A673 (cell line): ENCODE results near the gene HOXB3. TPM values are rescaled to one million over a fixed set of nuclear protein-coding genes. Genes with fewer than 3 reads are reported as not detected.
"Not testable (repeated sequence)": the region's sequence is repeated elsewhere in the genome, so short reads cannot be mapped to it uniquely, and the experiment has no call there.

Experiments used
- BruUV-seq: library from RNA; stranded (reverse); fragments of 400-500 nt; replicated peaks from 2 replicates; lab custom pipeline; 2021; lab: Mats Ljungman, UMichigan
- CTCF ChIA-PET: fragments of 300-600 bp; sonication (Branson Sonifier 250); formaldehyde crosslinking; loops from one replicate; lab custom pipeline; 2022; ENCODE audit warnings: antibody characterized with exemption; lab: Charles Lee
- POLR2A ChIA-PET: fragments of 300-600 bp; sonication (Branson Sonifier 250); formaldehyde crosslinking; loops from one replicate; lab custom pipeline; 2022; ENCODE audit warnings: antibody characterized with exemption; ENCODE audit not compliant: low non-redundant PET; lab: Charles Lee
- DNase-seq: peaks from one replicate; pipeline ENCODE4 v3.0.0-alpha.2; 2015; ENCODE audit warnings: low spot score
- H3K27ac ChIP-seq: fragments of 200-600 bp; sonication (generic); 2 replicates; pipeline ENCODE4 v1.5.1; 2016; ENCODE audit warnings: mixed run types, low read depth, mild to moderate bottlenecking, mixed read lengths, antibody characterized with exemption, low read length; ENCODE audit not compliant: poor library complexity, severe bottlenecking
- H3K27me3 ChIP-seq: fragments of 200-600 bp; sonication (generic); replicated peaks from 2 replicates; pipeline ENCODE4 v1.6.1; 2017; ENCODE audit warnings: mixed run types, low read depth, mild to moderate bottlenecking, mixed read lengths, antibody characterized with exemption, low read length; ENCODE audit not compliant: insufficient read depth, poor library complexity
- H3K36me3 ChIP-seq: fragments of 200-600 bp; sonication (generic); 2 replicates; pipeline ENCODE4 v1.6.1; 2016; ENCODE audit warnings: mixed run types, mild to moderate bottlenecking, mixed read lengths, antibody characterized with exemption, low read length; ENCODE audit not compliant: insufficient read depth, poor library complexity, severe bottlenecking
- H3K4me1 ChIP-seq: fragments of 200-600 bp; sonication (generic); 2 replicates; pipeline ENCODE4 v1.6.1; 2017; ENCODE audit warnings: mixed run types, mild to moderate bottlenecking, mixed read lengths, antibody characterized with exemption, low read length; ENCODE audit not compliant: insufficient read depth, poor library complexity, severe bottlenecking
- H3K4me3 ChIP-seq: fragments of 200-600 bp; sonication (generic); 2 replicates; pipeline ENCODE4 v1.5.1; 2016; ENCODE audit warnings: low read depth, mixed run types, mild to moderate bottlenecking, mixed read lengths, low read length; ENCODE audit not compliant: poor library complexity, severe bottlenecking
- H3K9me3 ChIP-seq: fragments of 200-600 bp; sonication (generic); 2 replicates; pipeline ENCODE4 v1.6.1; 2016; ENCODE audit warnings: mixed run types, low read depth, mild to moderate bottlenecking, mixed read lengths, antibody characterized with exemption, low read length; ENCODE audit not compliant: poor library complexity, severe bottlenecking
- EZH2 ChIP-seq: fragments of 200-600 bp; sonication (generic); IDR thresholded peaks from 2 replicates; pipeline ENCODE4 v1.6.1; 2017; ENCODE audit warnings: borderline replicate concordance, low read depth, mild to moderate bottlenecking, mixed read lengths, antibody characterized with exemption, low read length; ENCODE audit not compliant: poor library complexity, severe bottlenecking
- intact Hi-C: fragments of 100-400 bp; cut with micrococcal nuclease; formaldehyde crosslinking; loops from one replicate; pipeline ENCODE4 v1.10.0; 2022; ENCODE audit not compliant: unreplicated experiment
- total RNA-seq: library from RNA; stranded (reverse); gene quantifications from 2 replicates; pipeline ENCODE4 v1.2.3, GENCODE V29; 2021
- TF ChIP-seq, protein P1 (sequence below): fragments of 300-800, 200-600 bp; sonication (generic); conservative IDR thresholded peaks from 2 replicates; pipeline ENCODE4 v1.5.1; 2017; ENCODE audit warnings: low read depth, mild to moderate bottlenecking, antibody characterized with exemption, low read length, moderate library complexity, mixed read lengths

The HOXB3 gene
- total RNA-seq, 1 experiment from 2014 or later = 40.7 TPM

DNA sequence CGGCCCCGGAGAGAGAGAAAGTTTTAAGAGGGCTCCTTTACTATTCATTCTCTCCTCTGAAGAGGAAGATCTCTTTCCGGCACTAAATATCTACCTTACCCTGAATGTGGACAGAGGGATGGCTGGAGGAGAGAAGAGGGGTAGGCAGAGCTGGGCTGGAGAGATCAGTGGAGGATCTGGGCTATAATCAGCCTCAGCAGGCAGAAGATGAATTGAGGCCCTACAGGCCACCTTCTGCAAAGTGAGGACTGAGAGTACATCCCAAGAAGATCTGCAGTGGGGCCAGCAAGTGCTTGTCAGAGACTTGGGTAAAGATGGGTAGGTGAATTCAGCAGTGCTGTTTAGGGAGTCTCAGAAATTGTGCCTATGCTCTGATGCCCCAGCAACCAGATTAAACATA, 52.7 kb downstream of the HOXB3 start:
- DNase-seq = no peak
- Histone ChIP-seq H3K4me3 (no peak overlapping the region), H3K9me3 (no peaks in the 10 kb centered on the region), H3K27ac (no peak overlapping the region), H3K27me3 (no peaks in the 10 kb centered on the region), H3K4me1 (peaks cover 13% of the 10 kb centered on the region), H3K36me3 (no peaks in the 10 kb centered on the region)
- TF ChIP-seq, protein P1, sequence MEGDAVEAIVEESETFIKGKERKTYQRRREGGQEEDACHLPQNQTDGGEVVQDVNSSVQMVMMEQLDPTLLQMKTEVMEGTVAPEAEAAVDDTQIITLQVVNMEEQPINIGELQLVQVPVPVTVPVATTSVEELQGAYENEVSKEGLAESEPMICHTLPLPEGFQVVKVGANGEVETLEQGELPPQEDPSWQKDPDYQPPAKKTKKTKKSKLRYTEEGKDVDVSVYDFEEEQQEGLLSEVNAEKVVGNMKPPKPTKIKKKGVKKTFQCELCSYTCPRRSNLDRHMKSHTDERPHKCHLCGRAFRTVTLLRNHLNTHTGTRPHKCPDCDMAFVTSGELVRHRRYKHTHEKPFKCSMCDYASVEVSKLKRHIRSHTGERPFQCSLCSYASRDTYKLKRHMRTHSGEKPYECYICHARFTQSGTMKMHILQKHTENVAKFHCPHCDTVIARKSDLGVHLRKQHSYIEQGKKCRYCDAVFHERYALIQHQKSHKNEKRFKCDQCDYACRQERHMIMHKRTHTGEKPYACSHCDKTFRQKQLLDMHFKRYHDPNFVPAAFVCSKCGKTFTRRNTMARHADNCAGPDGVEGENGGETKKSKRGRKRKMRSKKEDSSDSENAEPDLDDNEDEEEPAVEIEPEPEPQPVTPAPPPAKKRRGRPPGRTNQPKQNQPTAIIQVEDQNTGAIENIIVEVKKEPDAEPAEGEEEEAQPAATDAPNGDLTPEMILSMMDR = no peak
- TF ChIP-seq EZH2 = no peak
- CTCF ChIA-PET = no interaction called here
- intact Hi-C loops = no loop called here
- POLR2A ChIA-PET = no interaction called here
- BruUV-seq = no TSS peak

DNA sequence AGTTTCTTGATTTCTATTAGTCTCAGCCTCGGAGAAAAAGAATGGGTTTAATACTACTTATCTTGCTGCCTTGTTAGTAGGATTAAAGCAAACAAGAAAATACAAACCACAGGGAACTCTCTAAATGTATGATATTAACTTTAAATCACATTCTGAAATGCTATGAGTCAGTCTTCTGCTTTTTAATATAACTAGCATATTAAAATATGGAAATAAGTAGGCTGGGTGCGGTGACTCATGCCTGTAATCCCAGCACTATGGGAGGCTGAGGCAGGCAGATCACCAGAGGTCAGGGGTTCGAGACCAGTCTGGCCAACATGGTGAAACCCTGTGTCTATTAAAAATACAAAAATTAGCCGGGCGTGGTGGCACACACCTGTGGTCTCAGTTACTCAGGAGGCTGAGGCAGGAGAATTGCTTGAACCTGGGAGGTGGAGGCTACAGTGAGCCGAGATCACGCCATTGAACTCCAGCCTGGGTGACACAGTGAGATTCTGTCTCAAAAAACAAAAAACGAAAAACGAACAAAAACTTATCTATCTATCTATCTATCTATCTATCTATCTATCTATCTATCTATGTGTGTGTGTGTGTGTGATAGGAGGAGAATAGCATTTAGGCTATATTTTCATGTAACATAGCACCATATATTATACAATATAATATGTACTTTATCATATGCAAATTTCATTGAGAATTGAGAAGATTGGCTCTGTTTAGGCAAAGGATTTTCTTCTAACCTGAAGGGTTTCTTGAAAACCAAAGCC, 54.1 kb downstream of the HOXB3 start:
- peaks cover 11% of the 10 kb centered on the region for H3K4me1 ChIP-seq
- H3K27me3 ChIP-seq, H3K27ac ChIP-seq, intact Hi-C loops, BruUV-seq, POLR2A ChIA-PET, H3K9me3 ChIP-seq, DNase-seq, H3K4me3 ChIP-seq, CTCF ChIA-PET, H3K36me3 ChIP-seq: not testable (repeated sequence)

DNA sequence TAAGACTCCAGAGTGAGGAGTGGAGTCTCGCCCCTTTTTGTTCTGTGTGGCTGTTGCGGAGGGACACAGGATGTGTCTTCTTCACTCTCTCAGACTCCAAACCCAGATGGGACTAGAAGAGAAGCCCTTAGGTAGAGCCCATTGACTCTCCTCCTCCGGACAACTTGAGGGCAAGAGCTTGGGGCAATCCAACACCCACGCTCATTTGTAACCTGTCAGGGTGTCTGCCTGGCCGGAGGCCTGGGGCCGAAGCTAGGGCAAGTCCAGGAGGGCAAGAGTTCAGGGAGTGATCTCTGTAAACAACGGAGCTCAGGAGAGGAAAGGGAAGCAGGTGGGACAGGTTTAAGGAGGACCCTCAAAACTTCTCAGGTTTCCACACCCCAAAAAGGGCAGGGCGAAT, 57.8 kb downstream of the HOXB3 start:
- no peaks in the 10 kb centered on the region for H3K27me3 ChIP-seq
- no peak for TF ChIP-seq EZH2
- TF ChIP-seq, protein P1 = no peak
- H3K9me3 ChIP-seq = no peaks in the 10 kb centered on the region
- H3K4me3 ChIP-seq = no peak overlapping the region
- ChIA-PET CTCF (no interaction called here), POLR2A (interaction anchor here (0.6 to 0.7 kb wide), 2 partner anchors 9 to 29 kb away, joined by 3 to 5 read pairs; no protein-coding TSS in a partner anchor)
- intact Hi-C loops = no loop called here
- H3K4me1 ChIP-seq = peaks cover 8% of the 10 kb centered on the region
- BruUV-seq = no TSS peak
- H3K36me3 ChIP-seq = no peaks in the 10 kb centered on the region
- no peak for DNase-seq
- H3K27ac ChIP-seq = no peak overlapping the region
